ENCODE results near the gene UTS2R.

DNA sequence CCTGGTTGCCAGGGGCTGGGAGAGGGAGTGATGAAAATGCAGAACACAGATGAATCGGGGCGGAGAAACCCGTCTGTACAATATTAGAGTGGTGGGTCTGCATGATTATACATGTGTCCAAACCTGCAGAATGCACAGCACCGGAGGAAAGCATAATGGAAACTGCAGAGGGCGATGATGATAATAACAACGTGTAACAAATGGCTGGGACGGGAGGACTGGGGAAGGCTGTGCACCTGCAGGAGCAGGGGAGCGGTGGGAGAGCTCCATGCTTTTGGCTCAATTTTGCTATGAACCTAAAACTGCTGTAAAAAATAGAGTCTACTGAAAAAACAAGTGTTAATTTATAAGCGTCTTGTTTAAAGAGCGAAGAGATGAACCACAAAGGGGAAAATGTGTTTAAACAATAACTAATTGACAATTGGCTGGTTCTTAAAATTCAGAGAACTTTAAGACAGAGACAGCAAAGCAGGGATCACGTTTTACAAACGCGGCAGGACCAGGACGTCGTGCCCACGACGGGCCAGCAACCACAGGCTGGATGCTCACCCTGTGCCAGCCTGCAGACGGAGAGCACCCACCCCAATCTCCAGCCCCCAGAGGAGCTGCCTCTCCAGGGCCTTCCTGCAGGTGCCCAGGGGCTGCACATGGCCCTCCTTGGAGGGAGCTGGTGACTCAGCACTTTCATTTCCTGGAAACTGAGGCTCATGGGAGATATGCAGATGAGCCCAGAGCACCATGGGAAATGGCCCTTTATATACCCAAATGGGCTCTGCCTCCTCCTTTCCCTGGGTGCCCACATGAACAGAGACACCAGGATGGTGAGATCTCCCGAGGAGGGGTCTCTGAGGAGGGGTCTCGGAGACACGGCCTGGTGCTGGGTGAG, 12.9 kb upstream of the UTS2R start, which contains the start of gene TEX19:
- TF ChIP-seq CTCF (IDR thresholded peaks at IDR 0.05) (no peak), POLR2A (IDR thresholded peaks at IDR 0.05) (no peak), EP300 (IDR thresholded peaks at IDR 0.05) (no peak), POLR2AphosphoS5 (IDR thresholded peaks at IDR 0.05) (no peak)
